Psoas muscle (tissue), 8 donors: ENCODE data around the gene ACTN1. TPM values are rescaled to one million over a fixed set of nuclear protein-coding genes. Genes with fewer than 3 reads are reported as not detected.

Experiments used
- ATAC-seq, 4 donors: fragments of 200-7000 bp; cut with Tn5 transposase; one replicate each; pipeline ENCODE4 v1.9.1; 2020; ENCODE audit warnings: moderate library complexity in 3 of 4, mild to moderate bottlenecking in 2 of 4
- DNase-seq, 2 donors: peaks; one replicate each; pipeline ENCODE4 v3.0.0-alpha.2; 2020
- H3K27ac ChIP-seq: fragments of 200-600 bp; one replicate; pipeline ENCODE4 v1.8.0; 2022
- H3K27me3 ChIP-seq, 3 donors: fragments of 200-600 bp in 1 of 3; one replicate each; pipeline versions ENCODE4 v1.6.1 to v1.8.0; 2013 to 2022; ENCODE audit warnings: low read length in 2 of 3, mild to moderate bottlenecking in 2 of 3, moderate library complexity in 1 of 3; ENCODE audit not compliant: insufficient read depth in 3 of 3
- H3K36me3 ChIP-seq, 2 donors: fragments of 200-600 bp in 1 of 2; one replicate each; pipeline versions ENCODE4 v1.6.1 to v1.8.0; 2013 to 2022; ENCODE audit warnings: low read depth in 1 of 2, mild to moderate bottlenecking in 1 of 2, moderate library complexity in 1 of 2; ENCODE audit not compliant: insufficient read depth in 1 of 2
- H3K4me1 ChIP-seq: fragments of 200-600 bp; one replicate; pipeline ENCODE4 v1.8.0; 2022
- H3K4me3 ChIP-seq: fragments of 200-600 bp; one replicate; pipeline ENCODE4 v1.8.0; 2022; ENCODE audit warnings: mild to moderate bottlenecking
- H3K9me3 ChIP-seq: fragments of 200-600 bp; one replicate; pipeline ENCODE4 v1.8.0; 2022
- WGBS, 3 donors: extraction: QIAGEN DNeasy Blood & Tissue Kit; methylation state at CpG; one replicate each; pipeline versions ENCODE4 v1.1.6 to v1.1.7; 2013; 5-methylcytosine and 5-hydroxymethylcytosine counted together
- intact Hi-C, 2 donors: fragments of 100-400 bp; cut with DNase I; formaldehyde crosslinking; loops; one replicate each; pipeline versions ENCODE4 v1.11.0 to v1.14.2; 2022
- polyA plus RNA-seq, 3 donors: library from polyadenylated mRNA; stranded (reverse); fragments of 200-250 nt; gene quantifications; one replicate each; pipeline ENCODE4 v1.2.3, GENCODE V29; 2013
- total RNA-seq, 4 donors: library from RNA; stranded (reverse); fragmentation: NEBNext Ultra II Directional in 2 of 4; extraction: Animal tissue kit (Norgen Biotek cat#: 25700) in 2 of 4; gene quantifications; one replicate each; pipeline versions ENCODE4 v1.2.1 to v1.2.4, GENCODE V29; 2021 to 2023
- TF ChIP-seq, protein P1 (sequence below): fragments of 200-600 bp; IDR thresholded peaks from one replicate; pipeline ENCODE4 v1.8.0; 2022; ENCODE audit warnings: antibody characterized with exemption
- donor health status: healthy with polysubstance abuse.
- donor health status: DM: no; HTN: no; CAD: no; lungs with moderate emphysema.
- donor health status: Bipolar disorder and iron deficiency.
- donor health status: healthy.
- donor health status: DM: yes; HTN: yes; CAD: no.
- donor health status: DM: no; HTN: no; CAD: no.
- donor health status: DM: no; HTN: no; CAD: no.
- donor health status: DM: yes; HTN: yes; CAD: no.

The ACTN1 gene
- total and polyA plus RNA-seq, 7 donors, result 5.8 to 23.7 (median 10.9) TPM

DNA sequence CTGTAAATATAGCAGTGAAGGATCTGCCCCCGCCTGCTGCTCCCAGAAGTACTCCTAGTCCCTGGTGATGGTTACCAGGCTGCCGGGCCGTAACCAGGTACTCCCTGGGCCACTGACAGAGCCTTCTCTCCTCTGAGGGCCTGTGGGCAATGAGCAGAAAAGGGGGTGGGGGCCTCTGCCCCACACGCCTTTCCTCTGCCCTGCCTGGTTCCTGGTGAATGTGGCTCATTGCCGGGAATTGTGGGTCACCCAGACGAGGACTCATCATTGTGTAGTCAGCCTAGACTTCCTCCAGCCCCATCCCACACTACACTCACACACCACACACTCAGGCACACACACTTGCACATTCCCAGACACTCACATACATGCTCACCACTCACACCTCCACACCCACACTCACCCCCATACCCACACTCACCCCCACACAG is 35.7 kb upstream of the ACTN1 start:
- H3K4me3 ChIP-seq, result no peak overlapping the region
- no peaks in the 10 kb centered on the region for H3K36me3 ChIP-seq
- WGBS, 3 donors, result 88 to 92% (median 88%) methylated on average over 6 of the region's 6 CpGs
- no peaks in the 10 kb centered on the region for H3K4me1 ChIP-seq
- TF ChIP-seq, protein P1, sequence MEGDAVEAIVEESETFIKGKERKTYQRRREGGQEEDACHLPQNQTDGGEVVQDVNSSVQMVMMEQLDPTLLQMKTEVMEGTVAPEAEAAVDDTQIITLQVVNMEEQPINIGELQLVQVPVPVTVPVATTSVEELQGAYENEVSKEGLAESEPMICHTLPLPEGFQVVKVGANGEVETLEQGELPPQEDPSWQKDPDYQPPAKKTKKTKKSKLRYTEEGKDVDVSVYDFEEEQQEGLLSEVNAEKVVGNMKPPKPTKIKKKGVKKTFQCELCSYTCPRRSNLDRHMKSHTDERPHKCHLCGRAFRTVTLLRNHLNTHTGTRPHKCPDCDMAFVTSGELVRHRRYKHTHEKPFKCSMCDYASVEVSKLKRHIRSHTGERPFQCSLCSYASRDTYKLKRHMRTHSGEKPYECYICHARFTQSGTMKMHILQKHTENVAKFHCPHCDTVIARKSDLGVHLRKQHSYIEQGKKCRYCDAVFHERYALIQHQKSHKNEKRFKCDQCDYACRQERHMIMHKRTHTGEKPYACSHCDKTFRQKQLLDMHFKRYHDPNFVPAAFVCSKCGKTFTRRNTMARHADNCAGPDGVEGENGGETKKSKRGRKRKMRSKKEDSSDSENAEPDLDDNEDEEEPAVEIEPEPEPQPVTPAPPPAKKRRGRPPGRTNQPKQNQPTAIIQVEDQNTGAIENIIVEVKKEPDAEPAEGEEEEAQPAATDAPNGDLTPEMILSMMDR, result no peak
- no peaks in the 10 kb centered on the region for H3K27me3 ChIP-seq
- no peak overlapping the region for H3K27ac ChIP-seq
- DNase-seq (no peak), ATAC-seq (no peak)
- intact Hi-C loops, result no loop called here
- no peaks in the 10 kb centered on the region for H3K9me3 ChIP-seq

DNA sequence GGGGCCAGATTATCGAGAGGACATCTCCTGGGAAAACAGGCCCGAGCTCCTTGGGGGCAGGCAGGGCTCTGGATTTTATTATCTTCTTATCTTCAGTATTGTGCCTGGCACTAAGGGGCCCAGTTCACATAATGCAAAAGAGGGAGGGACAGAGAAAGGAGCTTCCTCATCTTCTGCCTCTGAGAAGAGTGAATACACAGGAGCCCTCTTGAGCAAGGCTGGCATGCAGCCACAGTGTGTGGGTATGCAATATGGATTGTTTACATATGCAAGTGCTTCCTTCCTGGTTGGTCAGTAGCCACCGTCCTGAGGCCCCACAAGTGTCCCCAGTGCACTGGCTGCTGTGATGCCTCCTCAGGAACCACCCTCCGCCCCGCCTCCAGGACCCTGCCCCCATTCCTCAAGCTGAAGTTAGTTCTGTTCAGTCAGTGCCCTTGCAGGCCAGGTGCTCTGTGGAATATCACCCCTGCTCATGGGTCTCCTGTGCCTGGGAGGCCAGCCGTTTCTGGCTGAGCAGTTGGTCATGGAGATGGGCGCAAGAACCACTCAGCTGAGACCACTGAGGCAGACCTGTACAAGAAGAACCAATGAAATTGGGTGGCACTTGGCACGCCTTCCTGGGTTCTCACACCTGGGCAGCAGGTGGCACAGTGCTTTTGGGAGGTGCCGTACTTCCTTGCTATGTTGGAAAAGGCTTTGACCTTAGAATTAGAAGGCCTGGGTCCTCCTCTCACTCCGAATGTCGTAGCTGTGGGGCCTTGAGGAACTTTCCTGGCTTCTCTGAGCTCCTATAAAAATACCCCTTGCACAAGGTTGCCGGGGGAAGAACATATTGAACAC is 35.1 kb upstream of the ACTN1 start:
- TF ChIP-seq, protein P1, result no peak
- Histone ChIP-seq H3K27ac (no peak overlapping the region), H3K27me3 (no peaks in the 10 kb centered on the region), H3K4me3 (no peak overlapping the region), H3K4me1 (no peaks in the 10 kb centered on the region), H3K9me3 (no peaks in the 10 kb centered on the region), H3K36me3 (no peaks in the 10 kb centered on the region)
- intact Hi-C loops, result no loop called here
- WGBS, 3 donors, result 83 to 85% (median 84%) methylated on average over 12 of the region's 12 CpGs
- peak in 1 of 4 donors; percentile 30 for ATAC-seq
- peak; percentile 33 to 65 for DNase-seq

DNA sequence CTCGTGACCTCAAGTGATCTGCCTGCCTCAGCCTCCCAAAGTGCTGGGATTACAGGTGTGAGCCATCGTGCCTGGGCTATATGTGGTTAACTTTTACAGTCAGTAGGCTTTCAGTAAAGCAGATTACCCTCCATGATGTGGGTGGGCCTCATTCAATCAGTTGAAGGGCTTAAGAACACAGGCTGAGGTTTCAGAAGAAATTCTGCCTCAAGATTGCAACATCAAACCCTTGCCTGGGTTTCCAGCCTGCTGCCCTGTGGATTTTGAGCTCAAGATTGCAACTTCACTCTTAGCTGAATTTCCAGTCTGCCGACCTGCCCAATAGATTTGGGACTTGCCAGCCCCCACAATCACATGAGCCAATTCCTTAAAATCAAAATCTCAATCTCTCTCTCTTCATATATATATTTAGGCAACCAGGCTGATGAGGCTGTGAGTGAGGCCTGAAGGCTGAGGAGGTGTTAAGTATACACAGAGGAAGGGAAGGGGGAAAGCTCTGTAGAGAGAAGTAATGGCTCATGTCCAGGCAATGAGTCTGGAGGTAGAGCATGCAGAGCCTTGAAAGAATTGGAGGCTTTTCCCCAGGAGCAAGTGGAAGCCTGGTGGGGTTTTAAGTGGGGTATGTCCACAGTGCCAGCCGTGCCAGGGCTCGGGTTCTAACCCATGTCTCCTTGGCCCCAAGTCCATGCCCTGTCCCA is 33.3 kb upstream of the ACTN1 start:
- intact Hi-C loops, result no loop called here
- DNase-seq (no peak), ATAC-seq (no peak)
- Histone ChIP-seq H3K9me3 (no peaks in the 10 kb centered on the region), H3K36me3 (no peaks in the 10 kb centered on the region), H3K4me3 (no peak overlapping the region), H3K27ac (no peak overlapping the region), H3K4me1 (no peaks in the 10 kb centered on the region), H3K27me3 (no peaks in the 10 kb centered on the region)
- TF ChIP-seq, protein P1, result no peak
- 82 to 90% (median 85%) methylated on average over 5 of the region's 5 CpGs for WGBS, 3 donors

DNA sequence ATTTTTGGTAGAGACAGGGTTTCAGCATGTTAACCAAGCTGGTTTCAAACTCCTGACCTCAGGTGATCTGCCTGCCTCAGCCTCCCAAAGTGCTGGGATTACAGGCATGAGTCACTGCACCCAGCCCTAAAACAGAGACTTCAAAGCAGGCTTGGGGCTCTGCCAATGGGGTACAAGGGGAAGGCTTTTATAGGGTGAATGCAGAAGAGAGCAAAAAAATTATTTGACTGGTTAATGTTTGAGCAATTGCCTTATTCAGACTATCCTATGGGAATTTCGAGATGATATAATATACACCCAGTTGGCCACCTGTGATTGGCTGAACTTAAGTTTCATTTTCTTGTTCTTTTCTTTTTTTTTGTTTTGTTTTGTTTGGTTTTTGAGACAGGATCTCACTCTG is 31.5 kb upstream of the ACTN1 start:
- Histone ChIP-seq H3K4me1 (no peaks in the 10 kb centered on the region), H3K4me3 (no peak overlapping the region), H3K9me3 (no peaks in the 10 kb centered on the region), H3K27ac (no peak overlapping the region), H3K27me3 (no peaks in the 10 kb centered on the region), H3K36me3 (no peaks in the 10 kb centered on the region)
- DNase-seq (no peak), ATAC-seq (no peak)
- 84 to 96% (median 88%) methylated on average over 1 of the region's 1 CpG for WGBS, 3 donors
- intact Hi-C loops, result no loop called here
- TF ChIP-seq, protein P1, result no peak
